GM06990 (cell line): ENCODE results near the gene TET2.

Experiments
- DNase-seq: peaks from one replicate; pipeline ENCODE4 v3.0.0-alpha.2; 2011; ENCODE audit not compliant: insufficient read length; ENCODE audit errors: extremely low read depth
- H3K27me3 ChIP-seq: replicated peaks from 2 replicates; pipeline ENCODE4 v1.6.0; 2011; ENCODE audit warnings: low read length; ENCODE audit not compliant: control insufficient read depth, insufficient read depth
- H3K36me3 ChIP-seq: 2 replicates; pipeline ENCODE4 v1.5.1; 2011; ENCODE audit warnings: low read length; ENCODE audit not compliant: control insufficient read depth, insufficient read depth
- H3K4me3 ChIP-seq: replicated peaks from 2 replicates; pipeline ENCODE4 v1.5.1; 2011; ENCODE audit warnings: low read depth, mild to moderate bottlenecking, control low read depth, low read length
- CTCF ChIP-seq: IDR thresholded peaks from 2 replicates; pipeline ENCODE4 v1.5.1; 2011; ENCODE audit warnings: low read length, control low read depth, mild to moderate bottlenecking, inconsistent platforms; ENCODE audit not compliant: insufficient read depth, poor library complexity, severe bottlenecking

TET2 gene

DNA sequence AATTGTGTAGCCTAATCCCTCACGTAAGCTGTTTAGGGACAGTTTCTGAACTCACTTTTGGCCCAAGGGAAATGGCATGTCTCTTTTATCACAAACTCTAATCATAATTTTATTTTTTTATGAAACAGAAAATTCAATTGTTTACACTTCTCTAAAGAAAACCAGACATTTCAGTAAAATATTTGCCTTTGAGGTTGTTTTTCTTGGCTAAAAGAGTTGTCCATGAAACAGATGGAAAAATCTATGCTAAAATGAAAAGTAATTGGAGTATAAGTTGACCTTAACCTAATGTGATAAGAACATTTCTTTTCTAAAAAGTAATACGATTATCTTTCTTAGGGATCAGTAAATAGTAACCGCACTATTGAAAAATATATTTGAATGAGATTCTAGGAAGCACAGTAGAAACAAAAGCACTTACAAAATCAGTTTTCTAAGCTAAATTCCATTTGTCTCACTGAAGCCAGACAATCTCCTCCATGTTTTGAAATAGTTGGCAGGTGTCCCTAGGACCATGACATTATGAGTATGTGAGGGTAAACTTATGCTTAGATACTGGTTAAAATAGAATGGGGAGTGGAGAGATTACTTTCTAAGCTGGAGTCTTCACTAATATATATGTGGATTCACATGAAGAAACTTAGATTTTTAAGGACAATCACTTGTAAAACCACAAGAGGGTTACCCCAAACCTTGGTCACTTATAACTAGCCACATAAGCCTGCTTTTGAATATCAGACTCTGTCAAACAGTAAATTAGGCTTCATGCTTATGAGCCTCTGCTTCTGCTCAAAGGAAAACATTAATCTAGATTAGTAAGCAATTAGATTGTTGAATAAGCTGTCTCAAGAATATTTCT is 20.1 kb upstream of the TET2 start:
- no peak for TF ChIP-seq CTCF

DNA sequence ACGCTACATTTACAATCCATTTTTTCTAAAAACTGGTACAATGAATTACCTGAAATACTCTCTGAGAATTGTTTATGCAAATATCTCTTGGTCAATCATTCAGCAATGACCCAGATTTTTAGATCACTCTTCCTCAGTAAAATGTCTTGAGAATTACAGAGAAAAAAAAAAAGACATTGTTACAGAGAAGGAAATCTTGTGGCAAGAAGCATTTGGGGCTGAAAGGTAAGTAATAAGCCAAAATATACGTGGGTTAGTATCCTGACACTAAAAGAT is 19.6 kb upstream of the TET2 start:
- no peaks in the 10 kb centered on the region for H3K36me3 ChIP-seq
- no peak overlapping the region for H3K4me3 ChIP-seq
- DNase-seq, result no peak
- no peak for TF ChIP-seq CTCF
- H3K27me3 ChIP-seq, result no peaks in the 10 kb centered on the region

More for the DNA sequence above, 20.1 kb upstream of the TET2 start:
- H3K27me3 ChIP-seq, result no peaks in the 10 kb centered on the region
- H3K36me3 ChIP-seq, result no peaks in the 10 kb centered on the region
- H3K4me3 ChIP-seq, result no peak overlapping the region
- DNase-seq, result no peak

DNA sequence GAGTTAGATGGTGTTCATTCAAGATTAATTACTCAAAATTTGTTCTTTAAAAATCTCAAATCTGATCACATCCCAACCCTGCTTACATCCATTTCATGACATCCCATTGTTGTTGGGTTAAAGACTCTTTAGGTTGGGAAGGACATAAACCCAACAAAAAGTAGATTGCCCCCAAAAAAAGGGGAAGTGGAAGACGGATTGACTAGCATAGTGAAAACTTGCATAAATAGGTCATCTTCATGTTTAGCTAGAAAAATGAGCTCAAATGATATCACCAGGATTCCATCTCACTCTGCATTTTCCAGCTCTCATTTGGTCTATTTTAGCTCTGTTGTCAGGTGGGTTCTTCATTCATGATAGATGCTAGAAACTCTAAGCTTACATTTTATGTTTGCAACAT is 18.5 kb upstream of the TET2 start:
- Histone ChIP-seq H3K27me3 (no peaks in the 10 kb centered on the region), H3K4me3 (no peak overlapping the region), H3K36me3 (no peaks in the 10 kb centered on the region)
- DNase-seq, result no peak
- no peak for TF ChIP-seq CTCF

GRCh38 chr4:105129286-105130040 is 17.2 kb upstream of the TET2 start:
- H3K27me3 ChIP-seq, result no peaks in the 10 kb centered on the region
- no peak for DNase-seq
- no peaks in the 10 kb centered on the region for H3K36me3 ChIP-seq
- no peak overlapping the region for H3K4me3 ChIP-seq
- no peak for TF ChIP-seq CTCF

DNA sequence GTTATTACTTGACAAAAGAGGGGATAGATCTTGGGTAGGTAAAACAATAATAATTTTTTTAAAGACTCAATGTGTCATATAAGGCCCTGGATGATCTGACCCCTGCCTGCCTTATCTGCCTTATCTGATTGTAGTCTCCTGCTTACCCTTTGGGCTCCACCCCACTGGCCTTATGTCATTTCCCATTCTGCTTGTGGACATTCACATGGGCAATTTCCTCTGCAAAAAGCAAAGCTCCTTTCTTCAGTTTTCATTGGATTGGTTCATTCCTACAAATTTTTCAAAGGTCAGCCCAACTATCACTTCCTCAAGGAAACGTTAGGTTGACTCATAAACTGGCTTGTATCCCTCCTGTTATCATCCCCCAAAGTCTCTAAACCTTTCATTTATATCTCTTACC is 15.7 kb upstream of the TET2 start:
- Histone ChIP-seq H3K27me3 (no peaks in the 10 kb centered on the region), H3K36me3 (no peaks in the 10 kb centered on the region), H3K4me3 (no peak overlapping the region)
- DNase-seq, result no peak
- no peak for TF ChIP-seq CTCF
